ENCODE data around the gene GRIK4.

- TF ChIP-seq GATA2 (IDR thresholded peaks at IDR 0.05; ENCODE audit: low read depth, low read length), result no peak
- TF ChIP-seq GATA3 (IDR thresholded peaks at IDR 0.05; ENCODE audit: low read depth, low read length), result no peak
These were observed 401.4 kb downstream of the GRIK4 start for GRCh38 chr11:120912915-120913314.
